DOHH2 (cell line): ENCODE results near the gene SFT2D1.

ENCODE experiments used
- CTCF ChIP-seq: fragments of 200-600 bp; sonication (generic); IDR thresholded peaks from one replicate; pipeline ENCODE4 v1.5.1; 2014; ENCODE audit warnings: antibody characterized with exemption, mild to moderate bottlenecking, low read depth, low read length; ENCODE audit not compliant: poor library complexity, severe bottlenecking
- EZH2phosphoT487 ChIP-seq: fragments of 200-600 bp; sonication (generic); IDR thresholded peaks from 2 replicates; pipeline ENCODE4 v1.6.1; 2017; ENCODE audit warnings: borderline replicate concordance, mild to moderate bottlenecking, antibody characterized with exemption, low read length, moderate library complexity, mixed read lengths

GRCh38 chr6:166323395-166323794 lies 18.9 kb downstream of the SFT2D1 start:
- no peak for TF ChIP-seq CTCF
- no peak for TF ChIP-seq EZH2phosphoT487
